ENCODE data around the gene SCT.
A peak's percentile ranks its signal among the peaks of the same experiment; 100 is the strongest.

Gene SCT

DNA sequence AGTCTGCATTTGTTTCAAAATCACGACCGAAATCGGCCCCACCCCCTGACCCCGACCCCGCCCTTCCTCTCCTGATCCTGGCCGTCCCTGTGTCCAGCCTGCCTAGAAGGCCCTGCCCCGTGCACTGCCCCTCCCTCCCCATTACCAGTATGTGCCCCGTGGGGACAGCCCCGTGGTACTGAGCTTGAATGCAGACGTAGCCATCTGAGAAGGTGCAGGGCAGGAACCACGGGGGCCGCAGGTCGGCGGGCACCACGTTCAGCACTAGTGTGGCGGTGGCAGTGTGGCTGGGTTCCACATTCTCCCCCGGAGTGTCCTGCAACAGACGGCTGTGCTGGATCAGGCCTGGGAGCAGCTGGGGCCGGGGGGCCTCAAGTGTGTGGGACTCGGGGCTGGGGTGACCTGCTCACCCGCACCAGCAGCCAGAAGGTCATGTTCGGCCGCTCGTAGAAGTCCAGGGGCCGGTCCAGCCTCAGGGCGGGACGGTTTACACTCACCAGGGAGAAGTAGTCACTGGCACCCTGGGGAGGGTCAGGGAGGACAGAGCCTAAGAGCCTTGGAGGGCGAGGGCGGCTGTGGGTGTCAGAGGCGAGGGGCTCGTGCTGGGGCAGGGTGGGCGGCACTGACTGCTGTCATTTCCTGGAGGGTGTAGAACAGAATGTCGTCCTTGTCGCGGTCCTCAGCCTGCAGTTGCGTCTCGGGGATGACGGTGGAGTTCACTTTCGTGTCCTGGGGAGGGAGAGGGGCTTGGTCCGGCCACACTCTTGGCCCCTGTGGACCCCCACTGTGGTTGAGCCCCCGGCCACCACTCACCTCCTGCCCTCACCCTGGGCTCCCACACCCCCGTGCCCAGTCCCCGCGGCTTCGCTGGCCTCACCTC is 5.8 kb downstream of the SCT start:
- DNase-seq: no peak

DNA sequence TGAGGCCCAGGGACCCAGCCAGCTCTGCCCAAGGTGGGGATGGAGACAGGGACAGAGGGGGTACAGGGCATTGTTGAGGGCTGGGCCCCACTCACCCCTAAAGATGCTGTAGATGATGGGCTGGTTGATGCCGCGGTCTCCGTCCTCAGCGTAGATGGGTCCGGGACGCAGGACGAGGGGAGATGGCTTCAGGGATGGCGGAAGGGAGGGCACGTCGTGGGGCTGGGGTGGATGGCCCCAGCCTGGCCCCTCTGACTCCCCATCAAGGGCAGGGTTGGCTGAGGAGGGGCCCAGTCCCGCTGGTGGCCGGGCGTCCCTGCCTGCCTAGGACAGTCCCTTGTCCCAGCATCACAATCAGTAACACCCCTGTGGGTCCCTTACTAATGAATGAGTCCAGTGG is 6.8 kb downstream of the SCT start:
- DNase-seq: no peak

DNA sequence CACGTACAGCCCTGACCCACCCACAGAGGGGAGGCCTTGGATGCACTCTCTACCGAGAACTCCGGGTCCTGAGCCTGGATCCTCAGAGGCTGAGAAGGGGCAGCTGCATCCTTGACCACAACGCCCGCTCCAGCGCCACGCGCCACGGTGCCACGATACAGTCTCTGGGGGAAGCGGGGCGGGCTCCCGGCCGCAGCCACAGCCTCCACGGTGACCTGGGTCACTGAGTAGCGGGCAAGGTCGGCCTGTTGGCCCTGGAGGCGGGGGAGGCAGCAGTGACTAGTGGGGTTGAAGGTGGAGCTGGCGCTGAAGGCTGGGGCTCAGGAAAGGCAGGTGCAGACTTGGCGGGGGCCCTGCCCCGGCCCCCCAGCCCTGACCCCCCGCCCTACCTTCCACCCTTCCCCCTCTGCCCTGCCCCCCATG is 7.3 kb downstream of the SCT start:
- DNase-seq: no peak

DNA sequence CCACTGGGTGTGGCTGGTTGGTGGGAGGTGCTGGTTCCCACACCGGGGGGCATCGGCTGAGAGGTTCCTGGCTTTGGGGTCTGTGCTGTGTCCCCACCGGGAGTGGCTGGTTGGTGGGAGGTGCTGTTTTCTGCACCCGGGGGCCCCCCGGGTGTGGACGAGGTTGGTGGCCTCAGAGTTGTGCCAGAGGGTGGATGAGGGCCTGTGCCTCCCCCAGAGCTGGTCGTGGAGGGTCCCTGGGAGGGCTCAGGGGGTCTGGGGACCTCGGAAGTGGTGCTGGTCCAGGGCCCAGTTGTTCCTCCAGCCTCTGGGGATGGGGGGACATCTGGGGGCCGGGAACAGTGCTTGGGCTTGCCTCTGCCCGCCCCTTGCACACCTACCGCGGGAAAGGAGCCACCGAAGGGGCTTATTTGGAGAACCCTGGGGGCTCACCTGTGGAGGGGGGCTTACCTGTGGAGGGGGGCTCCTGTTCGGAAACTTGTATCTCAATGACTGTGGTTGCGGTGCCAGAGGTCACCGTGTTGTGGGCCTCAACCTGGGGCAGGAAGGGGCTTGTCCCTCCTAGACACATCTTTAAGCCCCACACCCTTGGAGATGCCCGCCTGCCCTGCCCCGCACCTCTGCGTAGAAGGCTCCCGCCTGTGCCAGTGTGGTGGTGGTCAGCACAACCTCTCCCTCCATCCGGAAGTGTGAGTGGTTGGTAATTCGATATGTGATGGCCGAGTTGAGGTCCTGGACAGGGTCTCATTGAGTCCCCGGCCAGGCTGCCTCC is 7.9 kb downstream of the SCT start:
- DNase-seq: no peak

DNA sequence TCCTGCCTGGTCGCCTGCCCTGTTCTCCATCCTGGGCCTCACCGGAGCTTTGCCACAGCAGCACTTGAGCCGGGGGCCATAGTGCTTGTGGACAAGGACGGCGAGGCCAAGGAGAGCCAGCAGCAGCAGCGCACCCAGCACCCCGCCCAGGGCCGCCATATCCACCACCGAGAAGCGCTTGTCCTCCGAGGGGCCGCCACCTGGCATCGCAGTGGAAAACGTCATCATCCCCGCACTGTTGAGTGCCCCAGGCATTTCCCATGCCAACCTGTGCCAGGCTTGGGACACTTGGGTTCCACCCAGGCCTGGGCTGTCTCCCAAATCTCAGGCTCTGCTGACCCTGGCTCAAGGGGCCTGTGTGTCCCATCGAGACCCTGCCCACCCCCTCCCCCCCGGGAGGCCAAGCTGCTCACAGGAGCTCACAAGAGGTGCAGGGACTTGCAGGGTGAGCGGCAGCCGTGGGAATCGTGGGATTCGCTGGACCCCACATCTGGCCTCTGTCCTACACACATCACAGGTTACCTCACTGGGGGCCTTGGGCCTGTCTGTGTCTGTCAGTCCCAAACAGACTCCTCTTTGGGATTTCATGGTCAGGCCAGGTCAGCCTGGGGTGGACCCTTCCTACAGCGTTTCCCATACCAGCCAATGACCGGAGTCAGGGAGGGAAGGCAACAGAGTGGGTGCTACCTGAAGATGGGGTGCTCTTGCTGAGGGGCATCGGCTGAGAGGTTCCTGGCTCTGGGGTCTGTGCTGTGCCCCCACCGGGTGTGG is 8.9 kb downstream of the SCT start:
- no peak for DNase-seq

DNA sequence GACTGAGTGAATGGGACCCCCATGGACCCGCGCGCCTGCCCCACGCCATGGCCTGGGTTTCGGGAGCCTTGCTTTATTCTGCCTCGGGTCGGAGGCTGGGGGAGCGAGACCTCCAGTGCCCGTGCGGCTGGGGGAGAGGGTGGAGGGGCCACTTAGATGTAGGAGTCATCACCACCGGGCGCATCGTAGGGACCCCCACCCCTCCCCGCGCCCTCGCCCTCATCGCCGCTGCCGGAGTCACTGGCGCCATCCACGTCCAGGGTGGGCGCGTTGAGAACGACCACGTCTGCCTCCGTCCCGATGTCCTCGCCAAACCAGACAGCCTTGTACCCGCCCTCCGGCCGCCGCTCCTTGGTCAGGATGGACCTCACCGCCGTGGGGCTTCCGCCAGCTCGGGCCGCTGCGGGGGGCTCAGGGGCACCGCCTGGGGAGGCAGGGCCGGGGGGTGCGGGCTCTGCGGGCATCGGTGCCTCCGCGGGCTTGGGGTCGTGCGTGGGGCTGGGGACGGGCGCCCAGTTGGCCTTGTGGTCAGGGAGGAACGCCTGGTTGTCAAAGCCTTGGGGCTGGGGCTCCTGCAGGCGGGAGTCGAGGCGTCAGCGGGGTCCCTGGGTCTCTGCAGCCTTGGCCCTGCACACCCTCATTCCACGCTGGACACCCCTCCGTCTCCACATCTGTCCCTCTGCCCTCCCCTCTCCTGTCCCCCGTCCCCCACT is 9.6 kb downstream of the SCT start:
- no peak for DNase-seq

DNA sequence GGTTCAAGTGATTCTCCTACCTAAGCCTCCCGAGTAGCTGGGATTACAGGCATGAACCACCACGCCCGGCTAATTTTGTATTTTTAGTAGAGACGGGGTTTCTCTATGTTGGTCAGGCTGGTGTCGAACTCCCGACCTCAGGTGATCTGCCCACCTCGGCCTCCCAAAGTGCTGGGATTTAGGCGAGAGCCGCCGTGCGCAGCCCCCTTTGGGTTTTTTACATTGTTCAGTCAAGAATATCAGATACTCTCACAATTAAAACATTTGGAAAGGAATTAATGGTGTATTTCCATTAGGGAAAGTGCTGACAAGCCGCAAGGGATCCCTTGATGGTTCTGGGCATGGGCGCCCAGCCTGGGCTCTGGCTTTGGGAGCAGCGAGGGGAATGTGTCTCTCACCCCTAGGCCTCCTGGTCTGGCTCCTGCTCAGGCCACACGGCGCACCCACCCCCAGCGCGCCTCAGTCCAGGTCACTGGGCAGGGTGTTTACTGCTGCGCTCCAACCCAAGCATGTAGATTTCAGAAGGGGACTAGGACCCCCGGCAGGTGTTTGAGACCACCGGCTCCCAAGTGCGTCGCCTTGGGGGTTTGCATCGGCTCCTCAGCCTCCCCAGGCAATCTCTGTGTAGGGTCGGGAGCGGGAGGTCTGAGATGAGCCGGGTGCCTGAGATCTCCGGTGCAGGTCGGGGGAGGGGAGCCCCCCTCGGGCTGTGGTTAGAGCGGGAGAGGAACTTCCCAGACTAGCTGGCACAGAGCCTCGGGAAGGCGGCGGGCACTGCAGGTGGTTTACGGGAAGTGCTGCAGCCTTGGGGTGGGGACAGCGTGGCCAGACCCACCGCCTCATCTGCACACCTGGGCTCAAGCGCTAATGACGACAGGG is 10.4 kb downstream of the SCT start:
- DNase-seq: no peak

DNA sequence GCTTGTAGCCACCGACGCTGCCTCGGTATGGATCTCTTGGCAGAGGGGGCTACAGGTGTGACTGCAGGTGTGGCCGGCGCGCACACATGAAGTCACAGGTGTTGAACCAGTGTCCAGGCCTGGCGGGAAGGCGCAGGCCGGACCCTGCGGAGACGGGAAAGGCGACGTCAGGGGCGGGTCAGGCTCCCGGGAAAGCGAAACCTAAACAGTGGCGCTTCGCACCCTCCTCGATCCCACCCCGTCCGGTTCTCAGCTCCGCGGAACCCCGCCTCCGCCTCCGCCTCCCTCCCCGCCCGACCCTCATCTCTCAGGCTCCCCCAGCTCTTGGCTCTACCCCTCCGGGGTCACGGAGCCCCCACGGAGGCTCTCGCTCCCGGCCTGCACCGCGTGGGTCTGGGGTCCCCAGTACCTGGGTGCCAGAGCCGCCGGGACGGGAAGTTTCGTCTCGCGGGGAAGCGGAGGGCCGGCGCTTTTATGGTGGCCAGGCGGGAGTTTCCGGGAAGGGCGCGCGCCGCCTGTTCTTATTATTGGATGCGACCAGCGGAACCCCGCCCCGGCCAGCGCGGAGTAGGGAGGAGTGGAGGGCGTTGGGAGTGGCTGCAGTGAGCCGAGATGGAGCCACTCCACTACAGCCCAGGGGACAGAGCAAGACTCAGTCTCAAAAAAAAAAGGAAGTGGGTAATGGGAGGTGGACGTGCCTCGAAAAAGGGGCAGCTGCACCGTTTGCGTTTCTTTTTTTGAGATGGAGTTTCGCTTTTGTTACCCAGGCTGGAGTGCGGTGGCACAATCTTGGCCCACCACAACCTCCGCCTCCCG is 11.3 kb downstream of the SCT start, which contains the start of gene IRF7:
IRF7 (minus strand) TSS at position 447 of the 816 bp plus-strand sequence. CDS start 586 bp downstream, outside the sequence.
- peak; percentile 78 for DNase-seq

DNA sequence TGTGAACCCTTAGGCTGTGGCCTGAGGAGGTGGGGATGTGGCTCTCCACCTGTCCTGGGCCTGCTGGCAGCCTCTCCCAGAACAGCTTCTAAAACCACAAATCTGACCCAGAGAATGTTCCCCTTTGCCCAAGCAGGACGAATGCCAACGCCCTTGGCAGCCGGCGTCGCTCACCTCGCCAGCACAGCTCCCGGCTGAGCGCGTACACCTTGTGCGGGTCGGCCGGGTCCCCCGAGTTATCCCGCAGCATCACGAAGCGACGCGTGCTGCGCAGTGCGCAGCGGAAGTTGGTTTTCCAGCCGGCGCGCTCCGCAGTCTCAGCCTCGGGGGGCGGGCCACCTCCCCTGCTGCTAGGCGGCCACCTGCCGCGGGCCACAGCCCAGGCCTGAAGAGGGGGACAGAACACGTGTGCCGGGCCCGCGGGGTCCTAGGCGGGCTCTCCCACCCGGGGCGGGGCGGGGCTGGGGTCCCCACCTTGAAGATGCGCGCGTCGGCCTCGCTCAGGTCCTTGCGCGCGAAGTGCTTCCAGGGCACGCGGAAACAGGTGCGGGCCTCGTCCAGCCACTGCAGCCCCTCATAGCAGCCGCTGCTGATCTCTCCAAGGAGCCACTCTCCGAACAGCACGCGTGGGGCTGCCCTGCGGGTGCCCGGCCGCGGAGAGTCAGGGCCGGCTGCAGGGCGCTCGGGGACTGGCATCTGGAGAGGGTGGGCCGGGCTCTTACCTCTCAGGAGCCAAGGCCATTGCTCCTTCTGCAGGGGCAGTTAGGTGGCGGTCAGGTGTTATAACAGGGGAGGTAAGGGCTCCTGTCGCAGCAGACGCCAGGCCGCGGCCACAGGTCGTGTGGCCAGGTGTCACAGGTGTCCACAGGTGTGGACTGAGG is 12.1 kb downstream of the SCT start:
- DNase-seq: no peak

DNA sequence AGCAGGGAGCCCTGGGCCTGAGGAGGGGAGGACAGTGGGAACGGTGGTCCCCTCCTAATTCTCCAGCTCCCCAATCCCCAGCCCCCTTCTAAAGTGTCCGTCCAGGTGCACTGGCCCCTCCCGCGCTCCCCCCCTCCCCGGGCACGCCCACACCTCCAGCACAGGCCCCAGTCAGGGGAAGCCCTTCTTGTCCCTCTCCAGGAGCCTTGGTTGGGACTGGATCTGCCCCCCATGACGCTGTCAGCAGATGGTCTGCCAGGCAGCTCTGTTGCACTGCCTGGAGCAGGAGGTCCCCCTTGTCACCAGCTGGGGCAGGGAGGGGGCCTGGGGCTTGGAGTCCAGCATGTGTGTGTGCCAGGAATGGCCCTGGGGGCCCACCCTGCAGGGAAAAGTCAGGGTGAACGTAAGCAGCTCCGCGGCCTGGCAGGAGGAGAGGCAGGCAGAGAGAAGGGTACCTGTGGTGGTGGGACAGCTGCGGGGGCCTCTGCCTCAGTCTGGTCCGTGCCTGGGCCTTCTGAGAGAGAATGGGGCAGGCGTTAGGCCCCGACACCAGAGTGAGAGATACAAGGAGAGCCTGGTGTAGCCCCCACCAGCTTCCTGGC is 12.9 kb downstream of the SCT start:
- no peak for DNase-seq

DNA sequence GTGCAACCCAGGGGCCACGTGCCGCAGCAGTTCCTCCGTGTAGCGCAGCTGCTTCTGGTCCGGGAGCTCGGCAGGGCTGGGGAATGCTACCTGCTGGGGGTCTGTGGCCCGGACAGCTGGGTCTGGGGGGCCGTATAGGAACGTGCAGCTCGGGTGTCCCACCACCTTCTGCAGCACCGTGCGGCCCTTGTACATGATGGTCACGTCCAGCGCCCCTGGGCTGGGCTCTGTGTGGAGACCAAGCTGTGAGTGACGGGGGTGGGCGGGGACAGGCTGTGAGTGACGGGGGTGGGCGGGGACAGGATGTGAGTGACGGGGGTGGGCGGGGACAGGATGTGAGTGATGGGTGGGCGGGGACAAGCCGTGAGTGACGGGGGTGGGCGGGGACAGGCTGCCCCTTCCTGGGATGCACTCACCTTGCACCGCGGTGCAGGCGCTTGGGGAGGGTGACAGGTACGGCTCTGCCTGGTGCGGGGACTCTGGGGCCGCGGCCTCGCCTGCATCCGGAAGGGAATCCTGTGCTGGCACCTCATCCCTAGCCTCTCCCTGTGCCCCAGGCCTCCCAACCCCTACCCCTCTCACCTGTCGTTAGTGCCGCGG is 13.5 kb downstream of the SCT start:
- DNase-seq: peak; percentile 83

DNA sequence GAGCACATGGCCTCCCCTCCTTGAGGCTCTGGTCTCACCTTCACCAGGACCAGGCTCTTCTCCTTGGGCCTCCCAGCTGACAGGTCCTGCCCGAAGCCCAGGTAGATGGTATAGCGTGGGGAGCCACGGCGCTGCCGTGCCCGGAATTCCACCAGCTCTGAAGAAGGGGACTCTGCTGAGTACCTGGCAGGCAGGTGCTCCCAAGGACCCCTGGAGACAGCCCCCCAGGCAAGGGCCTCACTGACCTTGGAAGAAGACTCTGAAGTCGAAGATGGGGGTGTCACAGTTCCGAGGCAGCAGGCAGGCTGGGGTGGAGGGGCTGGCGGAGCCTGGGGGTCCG is 14.1 kb downstream of the SCT start:
- DNase-seq: no peak

DNA sequence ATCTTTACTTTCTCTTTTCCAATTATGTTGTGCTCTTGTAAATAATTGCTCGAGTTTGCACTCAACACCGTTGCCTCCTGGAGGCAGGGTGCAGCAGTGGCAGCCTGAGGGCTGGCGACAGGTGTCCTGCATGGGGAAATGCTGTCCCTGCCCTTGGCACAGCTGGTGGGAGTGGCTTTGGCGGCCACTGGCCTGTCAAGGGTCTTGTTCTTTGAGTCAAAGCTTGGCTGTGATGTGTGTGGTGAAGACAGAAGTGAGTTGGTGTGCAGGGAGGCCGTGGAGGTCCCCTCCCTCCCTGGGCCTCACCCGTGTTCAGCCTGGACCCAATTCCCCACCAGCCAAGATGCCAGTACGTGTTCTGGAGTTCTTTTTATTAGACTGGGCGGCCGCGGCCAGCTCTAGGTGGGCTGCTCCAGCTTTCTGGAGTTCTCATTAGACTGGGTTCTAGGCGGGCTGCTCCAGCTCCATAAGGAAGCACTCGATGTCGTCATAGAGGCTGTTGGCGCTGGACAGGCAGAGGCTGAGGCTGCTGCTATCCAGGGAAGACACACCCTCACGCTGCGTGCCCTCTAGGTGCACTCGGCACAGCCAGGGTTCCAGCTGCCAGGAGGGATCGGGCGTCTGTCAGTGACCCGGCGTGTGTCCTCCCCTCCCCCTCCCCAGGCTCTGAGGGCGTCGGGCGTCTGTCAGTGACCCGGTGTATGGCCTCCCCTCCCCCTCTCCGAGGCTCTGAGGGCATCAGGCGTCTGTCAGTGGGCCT is 14.6 kb downstream of the SCT start:
- no peak for DNase-seq

DNA sequence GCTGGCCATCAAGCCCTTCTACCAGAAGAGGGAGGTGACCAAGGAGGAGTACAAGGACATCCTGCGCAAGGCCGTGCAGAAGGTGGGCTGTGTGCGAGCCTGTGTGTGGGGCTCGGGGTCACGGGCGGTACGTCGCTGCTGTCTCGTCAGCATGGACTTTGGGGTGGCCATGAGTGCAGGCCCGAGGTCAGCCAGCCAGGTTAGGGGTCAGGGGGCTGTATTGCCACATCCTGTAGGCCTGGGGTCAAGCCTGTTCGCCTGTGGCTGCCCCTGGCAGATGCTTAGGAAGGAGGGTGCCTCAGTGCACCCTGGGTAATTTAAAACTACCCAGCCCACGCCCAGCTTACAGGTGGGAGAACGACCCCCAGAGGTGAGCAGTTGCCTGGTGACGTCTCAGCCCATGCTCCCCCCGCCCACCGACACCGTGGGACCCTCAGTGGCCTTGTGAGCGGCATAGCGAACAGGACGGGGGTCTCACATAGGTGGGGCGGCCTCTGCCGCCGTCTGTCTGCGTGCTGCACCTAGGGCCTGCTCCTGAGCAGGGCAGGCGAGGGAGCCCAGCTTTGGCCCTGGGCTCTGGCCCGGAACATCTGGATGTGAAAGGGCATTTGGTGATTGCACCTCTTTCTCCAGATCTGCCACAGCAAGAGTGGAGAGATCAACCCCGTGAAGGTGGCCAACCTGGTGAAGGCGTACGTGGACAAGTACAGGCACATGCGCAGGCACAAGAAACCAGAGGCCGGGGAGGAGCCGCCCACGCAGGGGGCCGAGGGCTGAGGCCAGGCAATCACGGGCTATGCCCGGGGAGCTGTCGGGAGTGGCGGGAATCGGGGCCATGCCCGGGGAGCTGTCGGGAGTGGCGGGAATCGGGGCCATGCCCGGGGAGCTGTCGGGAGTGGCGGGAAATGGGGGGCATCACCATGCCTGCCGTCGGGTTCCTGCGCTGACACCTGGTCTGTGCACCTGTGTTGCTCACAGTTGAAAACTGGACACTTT is 15.7 kb downstream of the SCT start:
- no peak for DNase-seq

DNA sequence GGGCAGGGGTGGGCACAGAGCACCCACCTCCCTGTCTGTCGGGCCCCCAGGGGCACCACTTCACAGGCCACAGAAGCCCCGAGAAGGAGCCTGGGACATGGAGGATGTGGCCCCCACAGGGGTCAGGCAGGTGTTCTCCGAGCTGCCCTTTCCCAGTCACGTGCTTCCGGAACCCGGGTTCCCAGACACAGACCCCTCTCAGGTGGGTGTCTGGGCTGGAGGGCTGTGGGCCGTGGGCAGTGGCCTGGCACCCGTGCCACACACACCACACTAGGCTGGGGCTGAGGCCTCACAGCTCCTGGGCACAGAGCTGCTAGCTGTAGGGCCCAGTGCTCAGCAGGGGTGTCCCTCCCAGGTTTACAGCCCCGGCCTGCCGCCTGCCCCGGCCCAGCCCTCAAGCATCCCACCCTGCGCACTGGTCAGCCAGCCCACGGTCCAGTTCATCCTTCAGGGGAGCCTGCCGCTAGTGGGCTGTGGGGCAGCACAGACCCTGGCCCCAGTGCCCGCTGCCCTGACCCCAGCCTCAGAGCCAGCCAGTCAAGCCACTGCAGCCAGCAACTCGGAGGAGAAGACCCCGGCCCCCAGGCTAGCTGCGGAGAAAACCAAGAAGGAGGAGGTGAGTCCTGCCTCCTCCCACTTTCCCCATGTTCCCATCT is 16.7 kb downstream of the SCT start:
- DNase-seq: no peak

DNA sequence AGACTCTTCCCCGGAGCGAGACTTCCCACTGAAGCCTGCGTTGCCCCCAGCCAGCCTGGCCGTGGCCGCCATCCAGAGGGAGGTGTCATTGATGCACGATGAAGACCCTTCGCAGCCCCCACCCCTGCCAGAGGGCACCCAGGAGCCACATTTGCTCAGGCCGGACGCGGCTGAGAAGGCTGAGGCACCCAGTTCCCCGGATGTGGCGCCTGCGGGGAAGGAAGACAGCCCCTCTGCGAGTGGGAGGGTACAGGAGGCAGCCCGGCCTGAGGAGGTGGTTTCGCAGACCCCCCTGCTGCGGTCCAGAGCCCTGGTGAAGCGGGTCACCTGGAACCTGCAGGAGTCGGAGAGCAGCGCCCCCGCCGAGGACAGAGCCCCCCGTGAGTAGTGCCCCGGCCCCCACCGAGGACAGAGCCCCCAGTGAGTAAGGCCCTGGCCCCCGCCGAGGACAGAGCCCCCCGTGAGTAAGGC is 17.6 kb downstream of the SCT start:
- DNase-seq: no peak
